Activated effector memory CD4-positive, alpha-beta T cell treated with Interleukin-2 at 50 U/mL for 16 hours (primary cell): ENCODE measurements around the gene VAX1.

ENCODE experiments used
- DNase-seq: peaks from one replicate; pipeline ENCODE4 v3.0.0-alpha.2; 2020

Gene VAX1

GRCh38 chr10:117163954-117164548 is 26.0 kb upstream of the VAX1 start:
- DNase-seq = no peak

GRCh38 chr10:117163061-117163953 is 25.2 kb upstream of the VAX1 start:
- DNase-seq = no peak

GRCh38 chr10:117162093-117163060 is 24.3 kb upstream of the VAX1 start:
- DNase-seq = no peak

GRCh38 chr10:117161386-117162033 is 23.4 kb upstream of the VAX1 start:
- no peak for DNase-seq

GRCh38 chr10:117160567-117160966 is 22.5 kb upstream of the VAX1 start:
- no peak for DNase-seq

- DNase-seq = no peak
These were observed 21.3 kb upstream of the VAX1 start for GRCh38 chr10:117159390-117159789.

- DNase-seq = no peak
These were observed 20.2 kb upstream of the VAX1 start for GRCh38 chr10:117158297-117158696.

GRCh38 chr10:117152668-117153067 is 14.6 kb upstream of the VAX1 start:
- no peak for DNase-seq

- DNase-seq = no peak
These were observed 10.2 kb upstream of the VAX1 start for GRCh38 chr10:117148284-117148683.

- no peak for DNase-seq
These were observed 6.9 kb upstream of the VAX1 start for GRCh38 chr10:117145019-117145418.

GRCh38 chr10:117143103-117143823 is 5.2 kb upstream of the VAX1 start:
- no peak for DNase-seq

GRCh38 chr10:117140525-117140902 is 2.4 kb upstream of the VAX1 start:
- DNase-seq = no peak

GRCh38 chr10:117139581-117140524 is 1.8 kb upstream of the VAX1 start:
- DNase-seq = no peak

GRCh38 chr10:117138838-117139580 is 939 bp upstream of the VAX1 start:
- DNase-seq = no peak

- no peak for DNase-seq
These were observed 799 bp downstream of the VAX1 start for GRCh38 chr10:117137031-117137910.

GRCh38 chr10:117136391-117136975 is 1.6 kb downstream of the VAX1 start:
- DNase-seq = no peak

- no peak for DNase-seq
These were observed 2.5 kb downstream of the VAX1 start for GRCh38 chr10:117135480-117136140.

GRCh38 chr10:117135026-117135372 is 3.1 kb downstream of the VAX1 start:
- DNase-seq = no peak
